ENCODE data around the gene SMARCE1. TPM values are rescaled to one million over a fixed set of nuclear protein-coding genes. Genes with fewer than 3 reads are reported as not detected.

Gene SMARCE1
- polyA plus RNA-seq, 1 donor from 2014 or later = 248 TPM

GRCh38 chr17:40633871-40634270 is 13.7 kb downstream of the SMARCE1 start:
- Histone ChIP-seq H3K27me3 (ENCODE audit: insufficient read depth, low read depth, low read length) (no peaks in the 10 kb centered on the region), H3K9me2 (ENCODE audit: insufficient read depth, low read length) (no peaks in the 10 kb centered on the region), H3K4me3 (ENCODE audit: low read length) (no peak overlapping the region), H3K9me3 (ENCODE audit: low read length) (no peaks in the 10 kb centered on the region), H2AFZ (ENCODE audit: low read depth, low read length) (no peak overlapping the region), H4K20me1 (ENCODE audit: insufficient read depth) (no peaks in the 10 kb centered on the region), H3K79me2 (replicated peaks; ENCODE audit: insufficient read depth, low read length) (peaks cover 5% of the 10 kb centered on the region), H3K4me2 (ENCODE audit: low read length) (no peak overlapping the region), H3F3A (ENCODE audit: insufficient read depth, low read length, poor library complexity, severe bottlenecking) (no peaks in the 10 kb centered on the region), H3K27ac (ENCODE audit: low read length) (no peak overlapping the region), H3K36me3 (ENCODE audit: insufficient read depth, low read length) (peaks cover 20% of the 10 kb centered on the region), H3K9ac (ENCODE audit: low read length) (no peak overlapping the region)
- TF ChIP-seq MXI1 (conservative IDR thresholded peaks at IDR 0.05; ENCODE audit: poor library complexity, severe bottlenecking) (no peak), CTCF (IDR thresholded peaks at IDR 0.05; ENCODE audit: poor library complexity, severe bottlenecking) (no peak), EP300 (conservative IDR thresholded peaks at IDR 0.05; ENCODE audit: poor library complexity, severe bottlenecking) (no peak), RAD21 (conservative IDR thresholded peaks at IDR 0.05) (no peak), EZH2 (IDR thresholded peaks at IDR 0.05; ENCODE audit: borderline replicate concordance, insufficient read depth, low read length, poor library complexity, severe bottlenecking) (no peak), POLR2AphosphoS5 (IDR thresholded peaks at IDR 0.05) (no peak), TAF1 (IDR thresholded peaks at IDR 0.05; ENCODE audit: low read depth) (no peak), SMC3 (conservative IDR thresholded peaks at IDR 0.05; ENCODE audit: poor library complexity) (no peak)

GRCh38 chr17:40632216-40632615 is 15.4 kb downstream of the SMARCE1 start:
- H4K20me1 ChIP-seq (ENCODE audit: insufficient read depth) = no peaks in the 10 kb centered on the region
- no peak overlapping the region for H3K9ac ChIP-seq (ENCODE audit: low read length)
- no peaks in the 10 kb centered on the region for H3K27me3 ChIP-seq (ENCODE audit: insufficient read depth, low read depth, low read length)
- H3K79me2 ChIP-seq (replicated peaks; ENCODE audit: insufficient read depth, low read length) = no peaks in the 10 kb centered on the region
- no peak overlapping the region for H3K4me3 ChIP-seq (ENCODE audit: low read length)
- no peak overlapping the region for H3K27ac ChIP-seq (ENCODE audit: low read length)
- H3F3A ChIP-seq (ENCODE audit: insufficient read depth, low read length, poor library complexity, severe bottlenecking) = no peaks in the 10 kb centered on the region
- TF ChIP-seq TAF1 (IDR thresholded peaks at IDR 0.05; ENCODE audit: low read depth) (no peak), REST (IDR thresholded peaks at IDR 0.05; ENCODE audit: borderline replicate concordance) (no peak), CTCF (IDR thresholded peaks at IDR 0.05; ENCODE audit: poor library complexity, severe bottlenecking) (no peak), EP300 (conservative IDR thresholded peaks at IDR 0.05; ENCODE audit: poor library complexity, severe bottlenecking) (no peak), POLR2AphosphoS5 (IDR thresholded peaks at IDR 0.05) (no peak), EZH2 (IDR thresholded peaks at IDR 0.05; ENCODE audit: borderline replicate concordance, insufficient read depth, low read length, poor library complexity, severe bottlenecking) (no peak), SMC3 (conservative IDR thresholded peaks at IDR 0.05; ENCODE audit: poor library complexity) (no peak), MXI1 (conservative IDR thresholded peaks at IDR 0.05; ENCODE audit: poor library complexity, severe bottlenecking) (no peak), RAD21 (conservative IDR thresholded peaks at IDR 0.05) (no peak)
- H3K4me2 ChIP-seq (ENCODE audit: low read length) = no peak overlapping the region
- peaks cover 20% of the 10 kb centered on the region for H3K36me3 ChIP-seq (ENCODE audit: insufficient read depth, low read length)
- H2AFZ ChIP-seq (ENCODE audit: low read depth, low read length) = no peak overlapping the region
- H3K9me2 ChIP-seq (ENCODE audit: insufficient read depth, low read length) = no peaks in the 10 kb centered on the region
- no peaks in the 10 kb centered on the region for H3K9me3 ChIP-seq (ENCODE audit: low read length)
